HG03139 (cell line): ENCODE data around the gene ARPC2.

ENCODE experiments used
- ATAC-seq: cut with Tn5 transposase; IDR thresholded peaks from one replicate; pipeline ENCODE4 v1.9.1; 2021; ENCODE audit not compliant: unreplicated experiment

ARPC2 gene

DNA sequence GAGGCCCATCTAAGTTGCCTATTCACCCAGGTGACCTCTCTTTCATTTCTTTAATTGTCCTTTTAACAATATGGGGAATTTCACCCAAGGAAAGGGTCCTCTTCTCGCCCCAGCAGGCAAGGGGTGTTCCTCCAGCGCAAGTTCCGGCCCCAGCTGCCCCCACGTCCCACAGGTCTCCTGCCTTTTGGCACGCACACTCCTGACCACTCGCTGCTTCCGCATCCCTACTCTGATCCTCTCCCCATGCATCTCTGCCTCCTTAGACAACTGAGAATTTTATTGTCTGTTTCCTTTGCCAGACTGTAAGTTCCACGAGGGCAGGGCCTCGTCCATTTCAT, 684 bp upstream of the ARPC2 start:
- ATAC-seq, result no peak

- ATAC-seq, result no peak
Observed at GRCh38 chr2:218217360-218218267, 625 bp downstream of the ARPC2 start.

DNA sequence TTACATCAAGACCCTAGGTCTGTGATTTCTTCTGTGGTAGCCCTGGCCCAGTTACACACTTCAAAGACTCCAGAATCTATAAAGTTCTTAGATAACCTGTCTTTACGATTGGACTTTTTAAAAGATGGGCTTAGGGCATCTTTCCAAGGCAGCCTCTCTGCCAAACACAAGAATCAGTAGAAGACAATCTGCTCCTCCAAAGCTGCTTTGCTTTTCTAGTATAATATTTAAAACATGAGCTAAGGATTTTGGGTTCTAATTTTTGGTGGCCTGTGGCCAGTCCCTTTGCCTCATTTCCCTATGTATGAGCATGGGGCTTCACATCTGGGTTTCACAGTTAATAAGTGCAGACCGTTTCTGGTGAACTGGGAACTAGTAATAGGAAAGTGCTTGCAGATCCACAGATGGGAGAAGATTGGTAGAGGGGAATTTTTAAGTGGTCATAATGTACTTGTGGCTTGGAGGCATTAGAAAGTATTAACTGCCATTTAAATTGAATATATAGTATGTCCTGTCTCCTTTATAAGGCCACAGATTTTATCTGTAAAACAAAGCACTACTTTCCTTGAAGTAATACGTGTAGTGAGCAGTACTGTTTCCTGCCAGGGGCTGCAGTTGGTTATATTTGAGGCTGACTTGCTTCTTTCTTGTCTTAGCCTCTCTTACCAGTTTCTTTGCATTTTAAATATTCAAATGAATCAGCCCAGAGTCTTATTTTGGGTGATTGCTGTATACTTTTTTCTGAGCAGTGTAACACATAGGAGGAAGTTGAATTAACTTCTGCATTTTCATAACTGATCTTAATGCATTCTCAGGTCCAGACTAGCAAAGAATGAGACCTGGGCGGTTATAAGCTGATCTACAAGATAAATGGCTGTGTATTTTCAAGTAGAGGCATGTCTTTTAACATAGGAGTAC, 1.5 kb downstream of the ARPC2 start:
- peak; percentile 32 for ATAC-seq

DNA sequence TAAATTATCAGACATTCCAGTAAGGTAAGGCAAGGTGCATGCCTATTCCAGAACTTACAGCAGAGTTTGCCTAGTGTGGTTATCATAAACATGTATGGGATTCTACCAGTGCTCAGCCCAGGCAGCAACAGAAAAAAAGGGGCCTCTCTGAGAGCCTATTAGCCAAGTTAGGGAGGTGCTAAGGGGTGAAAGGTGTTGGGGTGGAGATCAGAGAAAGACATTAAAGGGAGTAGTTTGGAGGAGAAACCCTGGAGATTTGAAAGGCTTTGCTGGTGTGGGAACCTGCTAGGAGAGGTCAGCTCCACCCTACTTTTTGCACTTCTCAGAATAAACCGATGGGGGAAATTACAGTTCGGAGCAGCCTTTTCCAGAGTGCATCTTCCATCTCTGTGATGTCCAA, 2.9 kb downstream of the ARPC2 start:
- ATAC-seq, result no peak

DNA sequence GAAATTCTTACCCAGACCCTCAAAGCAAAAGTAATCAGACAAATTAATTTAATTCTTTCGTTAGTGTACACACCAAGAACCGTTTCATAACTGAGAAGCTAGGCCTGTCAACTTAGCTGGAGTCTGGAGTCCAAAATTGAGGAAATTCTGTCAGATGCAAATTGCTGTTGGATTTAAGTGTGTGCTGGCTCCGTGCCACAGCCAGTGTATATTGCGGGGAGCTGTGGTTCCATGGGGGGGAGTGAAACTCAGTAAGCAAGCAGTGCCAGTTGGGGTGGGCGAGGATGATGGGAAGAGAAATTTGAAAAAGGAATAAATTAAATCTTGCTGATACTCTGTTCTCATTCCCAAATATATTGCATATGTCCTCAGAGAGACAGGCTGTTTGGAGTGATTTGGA, 4.0 kb downstream of the ARPC2 start:
- ATAC-seq, result no peak

DNA sequence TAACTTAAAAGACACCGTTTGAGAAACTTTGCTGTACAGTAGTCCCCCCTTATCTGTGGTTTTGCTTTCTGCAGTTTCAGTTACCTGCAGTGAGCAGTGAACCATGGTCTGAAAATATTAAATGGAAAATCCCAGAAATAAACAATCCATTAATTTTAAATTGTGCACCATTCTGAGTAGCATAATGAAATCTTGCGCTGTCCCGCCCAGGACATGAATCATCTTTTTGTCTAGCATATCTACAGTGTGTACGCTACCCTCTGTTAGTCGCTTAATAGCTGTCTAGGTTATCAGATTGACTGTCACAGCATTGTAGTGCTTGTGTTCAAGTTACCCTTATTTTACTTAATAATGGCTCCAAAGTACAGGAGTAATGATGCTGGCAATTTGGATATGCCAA, 6.1 kb downstream of the ARPC2 start:
- ATAC-seq, result no peak

DNA sequence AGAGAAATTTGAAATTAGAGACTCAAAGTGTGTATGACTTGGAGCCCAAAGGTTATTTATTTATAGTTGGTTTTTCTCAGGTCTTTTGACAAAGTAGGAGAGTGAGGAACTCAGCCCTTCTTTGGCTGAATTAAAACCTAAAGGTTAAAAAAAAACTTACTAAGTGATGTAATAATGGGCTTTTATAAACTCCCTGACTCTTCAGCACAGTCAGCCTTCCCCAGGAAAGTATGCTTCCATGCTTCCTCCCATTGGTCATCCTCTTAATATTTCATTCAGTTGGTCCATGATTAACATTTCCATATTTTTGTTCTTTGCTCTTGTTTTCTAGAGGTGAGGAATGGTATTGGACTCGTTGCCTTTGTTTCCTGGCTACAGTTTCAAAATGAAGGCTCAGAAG, 7.2 kb downstream of the ARPC2 start:
- ATAC-seq, result no peak

- no peak for ATAC-seq
Observed at GRCh38 chr2:218226903-218227302, 9.9 kb downstream of the ARPC2 start.

GRCh38 chr2:218228366-218229090, 11.5 kb downstream of the ARPC2 start:
- ATAC-seq, result no peak

DNA sequence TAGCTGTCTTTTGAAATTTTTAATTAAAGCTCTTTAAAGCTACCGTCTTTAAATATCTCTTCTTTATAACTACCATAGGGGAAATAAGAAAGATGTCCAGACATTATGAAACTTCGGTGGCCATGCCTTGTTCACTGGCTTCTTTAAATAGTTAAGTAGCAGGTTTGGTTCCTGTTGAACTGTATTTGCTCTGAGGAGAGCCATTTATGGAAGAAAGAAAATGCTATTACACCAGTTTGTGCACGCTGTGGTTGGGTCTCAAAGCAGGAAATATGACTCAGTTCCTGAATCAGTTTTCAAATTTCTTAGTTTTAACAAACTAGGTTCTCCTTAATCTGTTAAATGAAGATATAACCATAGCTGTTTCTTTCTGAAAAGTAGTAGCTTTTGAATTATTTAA, 12.2 kb downstream of the ARPC2 start:
- ATAC-seq, result peak; percentile 77

DNA sequence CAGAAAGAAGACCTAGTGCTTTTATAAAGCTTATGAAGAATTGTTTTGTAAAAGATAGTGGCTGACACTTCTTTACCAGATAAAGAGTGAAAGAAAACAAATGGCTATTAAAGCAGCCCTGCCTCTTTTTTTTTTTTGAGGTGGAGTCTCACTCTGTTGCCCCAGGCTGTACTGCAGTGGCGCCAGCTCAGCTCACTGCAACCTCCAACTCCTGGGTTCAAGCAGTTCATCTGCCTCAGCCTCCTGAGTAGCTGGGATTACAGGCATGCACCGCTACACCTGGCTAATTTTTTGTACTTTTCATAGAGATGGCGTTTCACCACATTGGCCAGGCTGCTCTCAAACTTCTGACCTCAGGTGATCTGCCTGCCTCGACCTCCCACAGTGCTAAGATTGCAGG, 12.9 kb downstream of the ARPC2 start:
- no peak for ATAC-seq

GRCh38 chr2:218230882-218231281, 13.9 kb downstream of the ARPC2 start:
- peak; percentile 79 for ATAC-seq

DNA sequence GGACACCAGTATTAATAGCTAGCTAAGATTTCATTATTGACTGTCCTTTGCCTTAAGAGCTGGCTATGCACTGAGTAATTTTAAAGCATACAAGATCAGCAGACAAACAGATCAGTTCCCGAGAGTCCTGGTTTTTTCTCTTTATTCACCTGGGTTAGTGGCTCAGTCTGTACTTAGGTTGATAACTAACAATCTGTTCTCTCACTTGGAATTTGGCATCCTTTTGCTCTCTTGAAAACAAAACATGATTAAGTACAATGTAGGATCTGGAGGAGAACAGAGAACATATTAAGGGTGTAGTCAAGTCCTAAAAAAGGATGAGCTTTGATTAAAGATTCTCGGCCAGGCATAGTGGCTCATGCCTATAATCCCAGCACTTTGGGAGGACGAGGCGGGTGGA, 16.6 kb downstream of the ARPC2 start:
- no peak for ATAC-seq

GRCh38 chr2:218234521-218234920, 17.5 kb downstream of the ARPC2 start:
- no peak for ATAC-seq

DNA sequence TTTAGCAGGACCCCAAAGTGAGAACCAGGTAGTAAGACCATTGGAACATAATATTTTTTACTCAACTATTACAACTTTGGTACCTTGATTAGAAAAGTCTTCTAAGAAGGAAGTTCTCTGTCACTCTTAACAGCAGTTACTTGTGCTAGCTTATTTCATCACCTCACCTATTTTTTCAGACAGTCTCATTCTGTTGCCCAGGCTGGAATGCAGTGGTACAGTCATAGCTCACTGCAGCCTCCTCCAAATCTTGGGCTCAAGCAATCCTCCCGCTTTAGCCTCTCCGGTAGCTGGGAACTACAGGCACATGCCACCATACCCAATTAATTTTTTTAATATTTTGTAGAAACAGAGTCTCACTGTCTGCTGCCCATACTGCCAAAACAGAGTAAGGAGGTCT, 18.0 kb downstream of the ARPC2 start:
- ATAC-seq, result no peak

GRCh38 chr2:218236829-218237228, 19.8 kb downstream of the ARPC2 start:
- ATAC-seq, result no peak

- ATAC-seq, result no peak
Observed at GRCh38 chr2:218238887-218239286, 21.9 kb downstream of the ARPC2 start.

- no peak for ATAC-seq
Observed at GRCh38 chr2:218244204-218244603, 27.2 kb downstream of the ARPC2 start.

GRCh38 chr2:218244665-218245064, 27.7 kb downstream of the ARPC2 start:
- ATAC-seq, result no peak

GRCh38 chr2:218245214-218245613, 28.2 kb downstream of the ARPC2 start:
- no peak for ATAC-seq

DNA sequence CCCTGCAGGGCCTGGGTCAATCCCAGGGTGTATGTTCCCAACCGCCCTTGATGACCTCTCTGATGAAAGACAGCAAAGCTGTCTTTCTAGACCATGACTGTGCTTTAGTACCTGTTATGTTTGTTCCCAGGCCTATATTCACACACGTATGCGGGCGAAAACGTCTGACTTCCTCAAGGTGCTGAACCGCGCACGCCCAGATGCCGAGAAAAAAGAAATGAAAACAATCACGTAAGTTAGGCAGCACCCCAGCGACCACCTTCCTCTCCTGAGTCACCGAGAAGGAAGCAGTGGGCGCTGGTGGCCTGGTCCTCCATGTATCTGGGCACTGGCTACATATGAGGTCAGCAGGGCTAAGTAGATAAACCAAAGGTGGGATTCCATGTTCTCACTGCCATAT, 32.7 kb downstream of the ARPC2 start:
- ATAC-seq, result no peak
